Measurements from ENCODE around the gene CASZ1. TPM values are rescaled to one million over a fixed set of nuclear protein-coding genes. Genes with fewer than 3 reads are reported as not detected.
A peak's percentile ranks its signal among the peaks of the same experiment; 100 is the strongest.

CASZ1 gene
- total RNA-seq, 3 donors from 2014 or later (not counting 1 experiment from before 2014, with no cell fraction given) = 55.9 to 83.0 (median 70.6) TPM

- 97% methylated on average over 52 of the region's 52 CpGs for WGBS (ENCODE audit: insufficient coverage)
- no peak for ATAC-seq
- Histone ChIP-seq H3K9me3 (ENCODE audit: control insufficient read depth, insufficient read depth, low read length) (no peaks in the 10 kb centered on the region), H3K36me3 (ENCODE audit: control insufficient read depth, insufficient read depth, low read length) (peaks cover 19% of the 10 kb centered on the region), H3K27ac (ENCODE audit: low read length) (no peak overlapping the region), H3K27me3 (ENCODE audit: control insufficient read depth, insufficient read depth, low read length) (no peaks in the 10 kb centered on the region), H3K4me3 (ENCODE audit: low read length) (no peak overlapping the region), H3K4me1 (ENCODE audit: control insufficient read depth, insufficient read depth, low read length) (no peaks in the 10 kb centered on the region)
- DNase-seq = no peak
- intact Hi-C loops (cut with micrococcal nuclease) = no loop called here
- Mint-ChIP-seq H3K4me1 (peaks cover 0 to 4% of the 10 kb centered on the region in 2 donors), H3K4me3 (no peak overlapping the region), H3K9me3 (no peaks in the 10 kb centered on the region), H3K36me3 (no peaks in the 10 kb centered on the region), H3K27me3 (ENCODE audit: low read depth in 2 of 2) (no peaks in the 10 kb centered on the region), H3K27ac (no peak overlapping the region)
- no peak for TF ChIP-seq CTCF (IDR thresholded peaks at IDR 0.05)
Measured at GRCh38 chr1:10659646-10660540, 136.6 kb downstream of the CASZ1 start.

- no peaks in the 10 kb centered on the region for H3K9me3 ChIP-seq (ENCODE audit: control insufficient read depth, insufficient read depth, low read length)
- H3K36me3 ChIP-seq (ENCODE audit: control insufficient read depth, insufficient read depth, low read length) = peaks cover 21% of the 10 kb centered on the region
- Mint-ChIP-seq H3K27me3 (ENCODE audit: low read depth in 2 of 2) (no peaks in the 10 kb centered on the region), H3K36me3 (no peaks in the 10 kb centered on the region), H3K27ac (no peak overlapping the region), H3K4me3 (no peak overlapping the region), H3K4me1 (peaks cover 0 to 4% of the 10 kb centered on the region in 2 donors), H3K9me3 (no peaks in the 10 kb centered on the region)
- WGBS (ENCODE audit: insufficient coverage) = 96% methylated on average over 18 of the region's 18 CpGs
- no peaks in the 10 kb centered on the region for H3K4me1 ChIP-seq (ENCODE audit: control insufficient read depth, insufficient read depth, low read length)
- H3K4me3 ChIP-seq (ENCODE audit: low read length) = no peak overlapping the region
- ATAC-seq (no peak), DNase-seq (no peak)
- intact Hi-C loops (cut with micrococcal nuclease) = no loop called here
- no peaks in the 10 kb centered on the region for H3K27me3 ChIP-seq (ENCODE audit: control insufficient read depth, insufficient read depth, low read length)
- no peak overlapping the region for H3K27ac ChIP-seq (ENCODE audit: low read length)
- TF ChIP-seq CTCF (IDR thresholded peaks at IDR 0.05) = no peak
Measured at GRCh38 chr1:10659218-10659617, 137.2 kb downstream of the CASZ1 start.

GRCh38 chr1:10658396-10659066 is 137.9 kb downstream of the CASZ1 start:
- Histone ChIP-seq H3K9me3 (ENCODE audit: control insufficient read depth, insufficient read depth, low read length) (no peaks in the 10 kb centered on the region), H3K27ac (ENCODE audit: low read length) (no peak overlapping the region), H3K36me3 (ENCODE audit: control insufficient read depth, insufficient read depth, low read length) (peaks cover 18% of the 10 kb centered on the region), H3K4me1 (ENCODE audit: control insufficient read depth, insufficient read depth, low read length) (no peaks in the 10 kb centered on the region), H3K4me3 (ENCODE audit: low read length) (no peak overlapping the region), H3K27me3 (ENCODE audit: control insufficient read depth, insufficient read depth, low read length) (no peaks in the 10 kb centered on the region)
- intact Hi-C loops (cut with micrococcal nuclease) = no loop called here
- H3K9me3 Mint-ChIP-seq = no peaks in the 10 kb centered on the region
- ATAC-seq = peak in 1 of 3 donors; percentile 1
- no peak for DNase-seq
- H3K4me1 Mint-ChIP-seq = peaks cover 0 to 4% of the 10 kb centered on the region in 2 donors
- H3K36me3 Mint-ChIP-seq = no peaks in the 10 kb centered on the region
- H3K27ac Mint-ChIP-seq = no peak overlapping the region
- WGBS (ENCODE audit: insufficient coverage) = 93% methylated on average over 19 of the region's 19 CpGs
- H3K27me3 Mint-ChIP-seq (ENCODE audit: low read depth in 2 of 2) = no peaks in the 10 kb centered on the region
- TF ChIP-seq CTCF (IDR thresholded peaks at IDR 0.05) = no peak
- no peak overlapping the region for H3K4me3 Mint-ChIP-seq
